NCI-H446 (cell line): Measurements from ENCODE around the gene KRIT1.

Source experiments
- DNase-seq, 2 experiments: peaks; one replicate each; lab custom pipeline; 2025; lab: John Stamatoyannopoulos, UW

The KRIT1 gene

GRCh38 chr7:92150450-92151017 is 95.2 kb downstream of the KRIT1 start:
- peak in 1 of 2 experiments; percentile 10 for DNase-seq

- no peak for DNase-seq
Observed at GRCh38 chr7:92149736-92150239, 95.9 kb downstream of the KRIT1 start.
